SU-DHL-6 (cell line): ENCODE results near the gene CTRB1.
"Not testable (repeated sequence)": the region's sequence is repeated elsewhere in the genome, so short reads cannot be mapped to it uniquely, and the experiment has no call there.

ENCODE experiments used
- H2AFZ ChIP-seq: fragments of 200-600 bp; sonication (generic); 2 replicates; pipeline ENCODE4 v1.6.1; 2014; ENCODE audit warnings: low read depth, mild to moderate bottlenecking, moderate library complexity, mixed read lengths, antibody characterized with exemption, low read length; ENCODE audit not compliant: severe bottlenecking
- H3F3A ChIP-seq: fragments of 200-600 bp; shearing (Covaris generic); 2 replicates; pipeline ENCODE4 v1.6.0; 2016; ENCODE audit warnings: antibody characterized with exemption, mild to moderate bottlenecking; ENCODE audit not compliant: insufficient read depth
- H3K27ac ChIP-seq: fragments of 200-600 bp; sonication (generic); 2 replicates; pipeline ENCODE4 v1.5.1; 2016; ENCODE audit warnings: low read depth, mild to moderate bottlenecking, low read length, moderate library complexity, mixed read lengths
- H3K27me3 ChIP-seq: fragments of 200-600 bp; sonication (generic), shearing (Covaris generic); 2 replicates; pipeline ENCODE4 v1.6.0; 2014; ENCODE audit warnings: mild to moderate bottlenecking, low read length
- H3K36me3 ChIP-seq: fragments of 200-600 bp; sonication (generic); 2 replicates; pipeline ENCODE4 v1.6.1; 2014; ENCODE audit warnings: mild to moderate bottlenecking, low read length, mixed read lengths
- H3K4me2 ChIP-seq: fragments of 300-600, 200-600 bp; shearing (Covaris generic), sonication (generic); 2 replicates; pipeline ENCODE4 v1.6.0; 2014; ENCODE audit warnings: low read length, low read depth, mild to moderate bottlenecking; ENCODE audit not compliant: poor library complexity, severe bottlenecking
- H3K4me3 ChIP-seq: fragments of 200-600 bp; sonication (generic); 2 replicates; pipeline ENCODE4 v1.5.1; 2014; ENCODE audit warnings: antibody characterized with exemption, low read length, mild to moderate bottlenecking, mixed read lengths; ENCODE audit not compliant: insufficient read depth, poor library complexity, severe bottlenecking
- H3K79me2 ChIP-seq: fragments of 200-600 bp; sonication (generic); 2 replicates; pipeline ENCODE4 v1.6.1; 2014; ENCODE audit warnings: mild to moderate bottlenecking, low read length, moderate library complexity; ENCODE audit not compliant: insufficient read depth
- H3K9ac ChIP-seq: fragments of 200-600 bp; sonication (generic); 2 replicates; pipeline ENCODE4 v1.7.0; 2014; ENCODE audit warnings: mild to moderate bottlenecking, low read length
- H3K9me2 ChIP-seq: fragments of 200-600 bp; sonication (generic); replicated peaks from 2 replicates; pipeline ENCODE4 v1.6.1; 2014; ENCODE audit warnings: low read length; ENCODE audit not compliant: insufficient read depth
- H3K9me3 ChIP-seq: fragments of 200-600 bp; sonication (generic); 2 replicates; pipeline ENCODE4 v1.6.1; 2014; ENCODE audit warnings: low read length, mixed read lengths; ENCODE audit not compliant: insufficient read depth
- H4K20me1 ChIP-seq: fragments of 200-600 bp; sonication (generic); 2 replicates; pipeline ENCODE4 v1.6.1; 2014; ENCODE audit warnings: low read depth, mild to moderate bottlenecking, antibody characterized with exemption, low read length, moderate library complexity, mixed read lengths
- CTCF ChIP-seq: fragments of 200-600 bp; sonication (generic); IDR thresholded peaks from one replicate; pipeline ENCODE4 v1.5.1; 2017; ENCODE audit warnings: antibody characterized with exemption, mild to moderate bottlenecking, low read length, moderate library complexity; ENCODE audit not compliant: insufficient read depth, poor library complexity, severe bottlenecking
- EZH2phosphoT487 ChIP-seq: fragments of 200-600 bp; sonication (generic), shearing (Covaris generic); conservative IDR thresholded peaks from 2 replicates; pipeline ENCODE4 v1.6.1; 2018; ENCODE audit warnings: mild to moderate bottlenecking, antibody characterized with exemption, low read length, moderate library complexity, mixed read lengths

CTRB1 gene

GRCh38 chr16:75208861-75209505, 9.8 kb upstream of the CTRB1 start:
- Histone ChIP-seq H3K27me3 (no peaks in the 10 kb centered on the region), H4K20me1 (no peaks in the 10 kb centered on the region), H3K9me2 (no peaks in the 10 kb centered on the region), H3K9ac (no peak overlapping the region), H3F3A (no peaks in the 10 kb centered on the region), H3K4me3 (no peak overlapping the region), H3K9me3 (no peaks in the 10 kb centered on the region), H2AFZ (no peak overlapping the region), H3K4me2 (no peak overlapping the region), H3K36me3 (no peaks in the 10 kb centered on the region), H3K27ac (no peak overlapping the region), H3K79me2 (no peaks in the 10 kb centered on the region)
- no peak for TF ChIP-seq EZH2phosphoT487
- no peak for TF ChIP-seq CTCF

- H3K4me2 ChIP-seq, H4K20me1 ChIP-seq, H3K9me3 ChIP-seq, H3K9ac ChIP-seq, H3F3A ChIP-seq, H2AFZ ChIP-seq, H3K36me3 ChIP-seq, H3K9me2 ChIP-seq, H3K27ac ChIP-seq, H3K27me3 ChIP-seq, H3K4me3 ChIP-seq, H3K79me2 ChIP-seq: not testable (repeated sequence)
Measured at GRCh38 chr16:75209514-75209913, 9.3 kb upstream of the CTRB1 start.

- Histone ChIP-seq H3K9me3 (no peaks in the 10 kb centered on the region), H3K9me2 (no peaks in the 10 kb centered on the region), H3F3A (no peaks in the 10 kb centered on the region), H3K4me3 (no peak overlapping the region), H2AFZ (no peak overlapping the region), H3K27ac (no peak overlapping the region), H3K36me3 (no peaks in the 10 kb centered on the region), H4K20me1 (no peaks in the 10 kb centered on the region), H3K4me2 (no peak overlapping the region), H3K79me2 (no peaks in the 10 kb centered on the region), H3K27me3 (no peaks in the 10 kb centered on the region), H3K9ac (no peak overlapping the region)
- TF ChIP-seq CTCF (no peak), EZH2phosphoT487 (no peak)
Measured at GRCh38 chr16:75209944-75210343, 8.8 kb upstream of the CTRB1 start.

GRCh38 chr16:75211286-75211685, 7.5 kb upstream of the CTRB1 start:
- H2AFZ ChIP-seq = not testable (repeated sequence)

More at GRCh38 chr16:75211286-75211685, 7.5 kb upstream of the CTRB1 start:
- H3K9me2 ChIP-seq, H3K27me3 ChIP-seq, H3F3A ChIP-seq, H3K9ac ChIP-seq, H3K79me2 ChIP-seq, H3K36me3 ChIP-seq, H3K9me3 ChIP-seq, H3K4me3 ChIP-seq, H3K27ac ChIP-seq, H4K20me1 ChIP-seq, H3K4me2 ChIP-seq: not testable (repeated sequence)
